Amygdala (tissue), 56 donors: Measurements from ENCODE around the gene MYH9.

Source experiments
- DNase-seq, 56 donors: peaks; one replicate each; lab custom pipeline; 2025; lab: John Stamatoyannopoulos, UW

The MYH9 gene

GRCh38 chr22:36355362-36355761, 32.4 kb downstream of the MYH9 start:
- DNase-seq: no peak

GRCh38 chr22:36352803-36353507, 34.8 kb downstream of the MYH9 start:
- DNase-seq: no peak

DNA sequence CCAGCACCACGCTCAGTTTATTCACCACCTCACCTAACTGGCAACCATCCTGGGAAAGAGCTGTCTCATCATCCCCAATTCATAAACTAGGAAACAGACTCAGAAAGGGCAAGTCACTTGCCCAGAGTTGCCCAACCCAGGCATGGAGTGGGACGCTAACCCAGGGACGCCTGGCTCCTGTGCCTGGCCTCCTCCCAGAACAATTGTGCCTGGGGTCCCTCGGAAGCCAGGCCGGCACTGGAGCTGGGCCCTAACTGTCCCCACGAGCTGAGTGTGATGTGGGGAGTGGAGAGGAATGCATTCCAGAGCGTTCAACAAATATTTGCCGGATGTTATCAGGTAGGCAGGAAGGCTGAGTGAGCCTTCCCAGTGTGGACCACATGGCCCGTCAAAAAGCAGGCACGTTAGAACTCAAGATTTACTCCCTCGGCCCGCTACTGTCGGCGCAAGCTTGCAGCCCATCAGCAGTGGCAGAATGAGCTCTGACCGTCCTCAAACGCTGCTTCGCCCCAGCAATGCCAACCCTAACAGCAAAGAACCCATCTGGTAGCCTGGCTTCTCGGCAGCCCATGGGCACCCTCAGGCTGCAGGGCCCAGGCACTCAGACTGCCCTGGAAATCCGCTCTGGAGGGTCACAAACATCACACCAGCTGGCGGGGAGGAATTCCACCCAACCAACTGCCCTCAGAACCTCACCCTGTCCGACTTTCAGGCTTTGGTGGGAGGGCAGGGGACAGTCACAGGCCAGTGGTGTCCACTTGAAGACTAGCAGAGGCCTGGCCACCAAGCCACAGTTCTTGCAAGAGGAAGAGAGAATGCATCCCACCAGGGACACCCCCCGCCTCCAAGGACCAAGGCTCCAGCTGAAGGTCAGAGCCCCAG, 35.6 kb downstream of the MYH9 start:
- no peak for DNase-seq

DNA sequence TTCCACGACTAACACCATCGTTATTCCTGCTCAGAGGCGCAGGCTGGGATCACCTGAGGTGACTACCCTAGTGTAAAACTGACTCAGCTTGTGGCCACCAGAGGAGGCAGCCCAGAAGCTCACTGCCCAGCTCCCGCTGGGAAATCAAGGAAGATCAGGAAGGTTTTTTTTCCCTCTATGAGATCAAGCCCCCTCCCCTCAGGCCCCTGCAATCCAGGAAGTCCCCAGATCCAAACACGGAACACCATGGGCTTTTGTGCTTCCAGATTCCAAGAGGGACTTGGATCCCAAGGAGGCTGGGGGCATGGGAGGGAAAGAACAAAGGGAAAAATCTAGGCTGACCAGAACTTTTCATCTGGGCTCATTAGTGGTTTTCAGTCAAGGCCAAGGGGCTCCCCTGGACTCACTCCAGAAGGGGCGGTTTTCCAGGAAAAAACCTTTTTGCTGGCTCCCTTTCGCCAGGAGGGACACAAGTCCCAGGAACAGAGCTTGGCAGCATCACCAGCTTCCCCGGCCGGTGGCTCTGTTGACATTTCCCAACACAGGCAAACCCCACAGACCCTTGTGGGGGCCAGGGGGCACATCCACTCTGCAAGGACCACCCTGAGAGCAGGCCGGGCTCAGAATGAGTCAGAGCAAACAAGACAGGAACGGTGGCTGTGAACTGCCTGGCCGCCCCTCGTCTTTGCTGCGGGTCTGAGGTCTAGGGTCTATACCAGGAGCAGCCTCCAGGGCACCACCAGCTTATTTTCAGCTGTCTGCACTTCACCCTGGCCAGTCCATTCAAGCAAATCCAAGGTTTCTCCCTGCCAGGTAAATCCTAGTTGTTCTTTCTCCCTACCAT, 36.8 kb downstream of the MYH9 start:
- peak in 19 of 56 donors; percentile 27 to 74 (median 51) for DNase-seq

- no peak for DNase-seq
Observed at GRCh38 chr22:36349726-36350125, 38.0 kb downstream of the MYH9 start.

- DNase-seq: no peak
Observed at GRCh38 chr22:36348760-36349159, 39.0 kb downstream of the MYH9 start.

DNA sequence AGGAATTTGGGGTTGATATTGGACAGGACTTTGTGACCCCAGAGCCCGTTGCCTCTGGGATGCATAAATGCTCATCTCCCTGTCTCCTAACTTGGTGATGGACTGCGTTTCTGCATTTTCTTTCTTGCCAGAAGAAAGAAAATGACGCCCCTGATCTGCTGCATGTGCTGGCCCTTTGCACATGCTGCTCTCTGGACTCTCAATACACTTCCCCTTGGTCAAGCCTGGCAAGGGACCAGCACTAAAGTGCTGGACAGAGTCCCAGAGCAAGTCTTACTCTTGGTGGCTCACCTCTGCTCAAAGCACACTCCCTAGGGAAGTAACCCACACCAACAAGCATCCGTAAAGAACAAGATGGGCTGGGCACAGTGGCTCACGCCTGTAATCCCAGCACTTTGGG, 40.7 kb downstream of the MYH9 start:
- no peak for DNase-seq

DNA sequence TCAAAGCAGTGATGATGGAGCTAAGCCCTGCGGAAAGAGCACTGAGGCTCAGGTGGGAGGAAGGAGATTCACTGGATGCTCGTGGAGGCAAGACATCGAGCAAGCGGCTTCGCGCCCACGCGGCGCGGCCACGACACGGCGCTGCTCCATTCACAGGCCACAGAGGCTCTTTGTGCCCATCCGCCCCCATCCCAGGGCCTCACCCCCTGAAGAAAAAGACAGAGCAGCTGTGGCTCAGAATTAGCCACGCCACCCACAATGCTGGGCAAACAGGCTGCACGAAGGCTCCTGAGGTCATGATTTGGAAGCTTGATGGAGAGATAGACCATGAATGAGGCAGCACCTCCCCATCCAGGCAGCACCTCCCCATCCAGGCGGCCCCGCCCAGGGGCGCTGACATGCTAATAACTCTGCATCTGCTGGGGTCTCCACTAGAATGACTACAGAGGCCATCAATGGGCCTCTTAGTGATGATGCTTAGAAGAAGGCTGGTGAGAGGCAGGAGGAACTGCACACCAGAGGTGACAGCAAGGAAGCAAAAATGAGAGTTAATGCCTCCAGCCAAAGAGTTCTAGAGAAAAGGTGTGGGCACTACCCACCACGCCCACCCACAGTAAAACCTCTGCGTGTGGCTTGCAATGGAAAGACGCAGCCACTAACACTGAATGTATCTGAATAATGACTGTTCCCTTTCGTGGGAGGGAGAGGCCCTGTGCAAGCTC, 43.5 kb downstream of the MYH9 start:
- peak in 44 of 56 donors; percentile 32 to 85 (median 66) for DNase-seq

DNA sequence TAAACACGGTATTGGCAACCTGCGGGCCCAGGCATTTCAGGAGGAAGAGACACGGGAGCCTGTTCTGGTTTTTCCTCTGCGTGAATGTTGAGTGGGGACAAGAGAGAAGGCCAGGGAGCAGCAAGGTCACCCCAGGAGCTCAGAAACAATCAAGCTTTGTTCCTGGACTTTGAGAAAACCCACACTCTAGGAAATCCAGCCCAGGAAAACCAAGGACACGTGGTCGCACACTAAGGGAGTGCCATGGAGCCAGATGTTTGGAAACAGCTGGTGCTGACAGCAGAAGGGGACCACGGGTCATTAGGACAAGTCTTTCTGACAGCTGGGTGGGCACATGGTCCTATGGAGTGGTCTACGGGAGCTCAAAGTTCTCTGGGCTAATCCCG, 44.1 kb downstream of the MYH9 start:
- peak in 12 of 56 donors; percentile 47 to 81 (median 62) for DNase-seq

GRCh38 chr22:36343070-36343719, 44.6 kb downstream of the MYH9 start:
- no peak for DNase-seq

- peak in 31 of 56 donors; percentile 21 to 78 (median 48) for DNase-seq
Observed at GRCh38 chr22:36341640-36342041, 46.1 kb downstream of the MYH9 start.

- DNase-seq: peak in 1 of 56 donors; percentile 13
Observed at GRCh38 chr22:36340621-36341020, 47.1 kb downstream of the MYH9 start.

DNA sequence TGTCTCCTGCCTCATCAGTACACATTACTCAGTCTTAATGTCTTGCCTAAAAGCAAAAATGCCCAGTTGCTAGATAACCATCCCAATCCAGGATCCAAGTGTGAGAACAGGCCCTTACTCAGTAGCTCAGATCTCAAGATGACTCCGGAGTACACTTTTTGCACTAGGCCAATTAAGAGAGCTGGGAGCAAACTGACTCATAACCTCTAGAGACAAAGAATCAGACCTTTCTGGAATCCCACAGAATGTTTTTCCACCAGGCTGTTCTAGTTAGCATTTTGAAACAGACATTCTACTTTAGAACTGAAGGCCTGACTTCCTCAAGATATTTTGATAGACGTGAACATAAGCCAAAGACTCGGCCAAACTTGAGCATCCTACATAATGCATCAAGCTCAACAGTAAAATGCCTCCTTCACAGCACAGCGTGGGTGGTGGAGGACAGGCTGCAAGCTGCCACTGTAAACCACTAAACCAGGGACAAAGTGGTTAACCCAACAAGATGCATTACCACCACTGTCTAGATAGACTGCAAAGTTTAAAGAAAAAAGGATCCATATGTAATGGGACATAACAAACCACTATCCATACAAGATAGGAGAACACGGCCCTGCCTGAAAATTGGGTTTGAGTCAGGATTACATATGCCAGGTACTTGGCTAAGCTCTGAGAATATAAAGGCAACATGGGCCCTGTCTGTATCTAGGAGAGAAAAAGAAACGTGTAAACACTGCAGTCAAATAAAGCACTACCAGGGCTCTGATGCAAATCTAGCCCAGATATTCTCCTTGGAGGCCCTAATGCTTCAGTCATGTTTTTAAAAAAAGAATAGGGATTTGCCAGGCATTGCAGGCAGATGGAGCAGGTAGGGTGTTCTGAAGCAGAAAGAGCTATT, 48.3 kb downstream of the MYH9 start:
- peak in 3 of 56 donors; percentile 15 to 51 (median 28) for DNase-seq

DNA sequence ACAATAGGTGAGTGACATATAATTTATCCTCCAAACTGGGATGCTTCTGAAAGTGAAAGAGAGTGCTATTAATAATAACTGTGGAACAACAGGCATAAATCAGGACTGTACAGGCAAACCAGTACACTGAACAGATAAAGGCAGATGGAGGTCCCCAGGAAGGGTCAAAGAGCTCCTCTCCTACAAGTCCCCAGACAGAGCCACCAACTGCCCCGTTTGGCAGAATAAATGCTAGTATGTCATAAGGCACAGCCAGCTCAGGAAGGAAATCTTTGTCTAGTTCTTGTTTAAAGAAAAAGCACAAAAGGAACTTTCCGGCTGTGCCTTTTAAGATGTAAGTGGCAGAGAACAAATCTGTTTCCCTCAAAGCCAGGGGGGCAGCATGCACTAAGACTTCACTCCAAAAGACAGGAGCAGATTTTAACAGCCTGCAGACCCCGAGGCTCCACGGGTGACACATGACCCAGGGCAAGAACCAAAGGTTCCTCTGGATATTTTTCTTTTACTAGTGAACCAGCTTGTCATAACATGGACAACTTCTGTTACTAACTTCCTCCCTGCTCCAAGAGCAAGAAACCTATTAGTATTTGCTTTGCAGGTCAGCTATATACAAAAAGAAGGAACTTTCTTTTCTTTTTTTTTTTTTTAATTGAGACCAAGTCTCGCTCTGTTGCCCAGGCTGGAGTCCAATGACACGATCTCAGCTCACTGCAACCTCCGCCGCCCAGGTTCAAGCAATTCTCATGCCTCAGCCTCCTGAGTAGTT, 50.2 kb downstream of the MYH9 start:
- peak in 1 of 56 donors; percentile 11 for DNase-seq

DNA sequence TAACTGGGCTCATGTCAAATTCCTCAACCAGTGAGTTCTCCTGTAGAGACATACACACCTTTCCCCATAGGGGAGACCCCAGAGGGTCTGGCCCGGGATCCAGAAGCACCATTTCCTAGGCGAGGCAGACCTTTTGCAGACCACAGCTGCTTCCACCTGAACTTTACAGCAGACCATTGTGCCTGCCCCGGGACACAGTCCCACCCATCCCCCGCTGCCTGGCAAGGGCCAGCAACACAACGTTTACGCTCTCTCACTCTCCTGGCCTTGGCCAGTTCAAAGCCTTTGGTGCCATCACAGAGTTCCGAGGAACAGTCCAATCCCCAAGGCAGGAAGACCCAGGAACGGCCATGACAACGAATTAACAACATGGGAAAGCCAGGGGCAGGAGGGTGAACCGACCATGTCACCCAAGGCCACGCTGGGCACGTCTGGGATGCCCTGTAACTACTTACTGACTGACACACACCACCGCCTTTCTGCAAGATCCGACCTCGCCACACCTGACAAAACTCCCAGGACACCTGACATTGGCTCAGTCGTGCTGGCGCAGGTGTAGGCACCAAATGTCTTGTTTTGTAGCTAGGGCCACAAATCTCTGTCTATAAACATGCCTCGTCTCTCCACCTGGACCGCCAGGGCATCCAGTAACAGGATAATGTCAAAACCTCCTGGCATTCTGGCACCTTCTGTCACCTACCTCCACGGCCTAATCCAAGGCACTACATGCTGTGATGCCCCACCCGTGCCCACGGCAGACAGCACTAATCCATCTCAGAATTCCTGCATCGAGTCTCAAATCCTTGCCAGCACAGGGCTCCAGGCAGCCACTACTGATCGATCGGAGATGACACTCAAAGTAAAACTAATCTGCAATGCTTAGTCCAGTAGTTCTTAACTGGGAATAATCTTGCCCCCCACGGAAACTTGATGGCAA, 51.3 kb downstream of the MYH9 start:
- peak in 1 of 56 donors; percentile 30 for DNase-seq

GRCh38 chr22:36335621-36336020, 52.1 kb downstream of the MYH9 start:
- DNase-seq: no peak
